GM21515 (cell line): Measurements from ENCODE around the gene ACSF2.

ENCODE experiments used
- ATAC-seq: cut with Tn5 transposase; IDR thresholded peaks from one replicate; pipeline ENCODE4 v1.9.1; 2021; ENCODE audit not compliant: unreplicated experiment

ACSF2 gene

GRCh38 chr17:50437409-50437808 lies 11.4 kb downstream of the ACSF2 start:
- no peak for ATAC-seq

DNA sequence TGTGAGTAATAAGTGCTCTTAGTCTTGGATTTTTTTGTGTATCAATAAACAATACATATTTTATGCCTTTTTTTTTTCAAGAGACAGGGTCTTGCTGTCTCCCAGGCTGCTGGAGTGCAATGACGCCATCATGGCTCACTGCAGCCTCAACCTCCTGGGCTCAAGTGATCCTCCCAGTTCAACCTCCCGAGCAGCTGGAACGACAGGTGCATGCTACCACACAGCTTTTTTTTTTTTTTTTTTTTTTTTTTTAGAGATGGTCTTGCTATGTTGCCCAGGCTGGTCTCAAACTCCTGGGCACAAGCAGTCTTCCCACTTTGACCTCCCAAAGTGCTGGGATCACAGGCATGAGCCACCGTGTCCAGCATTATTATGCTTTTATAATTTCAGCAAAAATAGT lies 13.0 kb downstream of the ACSF2 start:
- no peak for ATAC-seq

GRCh38 chr17:50440172-50440837 lies 14.3 kb downstream of the ACSF2 start:
- no peak for ATAC-seq

GRCh38 chr17:50440838-50441829 lies 15.1 kb downstream of the ACSF2 start:
- ATAC-seq: no peak

- no peak for ATAC-seq
Measured at GRCh38 chr17:50443505-50443974, 17.5 kb downstream of the ACSF2 start.

- no peak for ATAC-seq
Measured at GRCh38 chr17:50444841-50445715, 19.1 kb downstream of the ACSF2 start.

DNA sequence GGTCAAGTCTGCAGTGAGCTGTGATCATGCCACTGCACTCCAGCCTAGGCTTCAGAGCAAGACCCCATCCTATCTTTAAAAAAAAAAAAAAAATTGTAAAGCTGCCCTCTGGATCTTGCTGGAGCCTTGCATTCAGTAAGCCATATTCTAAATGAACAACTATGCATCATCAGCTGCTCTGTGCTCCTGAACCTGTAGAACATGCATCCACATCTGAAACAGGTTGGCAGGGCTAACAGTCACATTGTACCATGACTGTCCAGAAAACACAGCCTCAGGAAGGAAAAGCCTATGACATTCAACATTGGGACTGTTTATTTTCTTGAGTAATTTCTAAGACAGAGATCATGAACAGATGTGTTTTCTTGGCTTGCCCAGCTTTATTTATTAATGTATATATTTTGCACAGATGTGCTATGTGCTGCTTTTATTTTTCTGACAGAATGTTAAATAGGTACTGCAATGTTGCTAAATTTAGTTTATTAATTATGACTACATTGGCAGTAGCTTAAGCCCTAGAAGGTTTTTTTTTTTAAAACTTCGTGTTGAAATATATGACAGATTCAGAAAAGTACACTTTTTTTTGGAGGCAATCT lies 19.8 kb downstream of the ACSF2 start:
- no peak for ATAC-seq

- no peak for ATAC-seq
Measured at GRCh38 chr17:50447870-50448595, 22.0 kb downstream of the ACSF2 start.

DNA sequence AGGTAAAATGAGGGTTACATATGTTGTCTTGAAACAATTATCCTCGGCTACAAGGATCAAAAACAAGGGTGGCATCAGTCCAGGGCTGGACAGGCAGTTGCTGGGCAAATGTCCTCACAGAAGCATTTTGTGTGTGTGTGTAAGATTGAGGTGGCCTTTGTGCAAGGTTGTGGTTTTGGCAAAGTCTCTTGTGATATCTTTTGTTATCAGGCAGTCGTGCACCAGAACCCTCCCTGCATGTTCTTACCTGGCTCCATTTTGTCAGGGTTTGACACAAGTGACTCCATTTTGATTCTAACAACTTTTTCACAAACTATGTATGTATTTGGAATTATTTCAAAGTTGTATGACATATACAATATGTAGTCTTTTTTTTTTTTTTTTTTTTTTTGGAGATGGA lies 22.6 kb downstream of the ACSF2 start:
- no peak for ATAC-seq

DNA sequence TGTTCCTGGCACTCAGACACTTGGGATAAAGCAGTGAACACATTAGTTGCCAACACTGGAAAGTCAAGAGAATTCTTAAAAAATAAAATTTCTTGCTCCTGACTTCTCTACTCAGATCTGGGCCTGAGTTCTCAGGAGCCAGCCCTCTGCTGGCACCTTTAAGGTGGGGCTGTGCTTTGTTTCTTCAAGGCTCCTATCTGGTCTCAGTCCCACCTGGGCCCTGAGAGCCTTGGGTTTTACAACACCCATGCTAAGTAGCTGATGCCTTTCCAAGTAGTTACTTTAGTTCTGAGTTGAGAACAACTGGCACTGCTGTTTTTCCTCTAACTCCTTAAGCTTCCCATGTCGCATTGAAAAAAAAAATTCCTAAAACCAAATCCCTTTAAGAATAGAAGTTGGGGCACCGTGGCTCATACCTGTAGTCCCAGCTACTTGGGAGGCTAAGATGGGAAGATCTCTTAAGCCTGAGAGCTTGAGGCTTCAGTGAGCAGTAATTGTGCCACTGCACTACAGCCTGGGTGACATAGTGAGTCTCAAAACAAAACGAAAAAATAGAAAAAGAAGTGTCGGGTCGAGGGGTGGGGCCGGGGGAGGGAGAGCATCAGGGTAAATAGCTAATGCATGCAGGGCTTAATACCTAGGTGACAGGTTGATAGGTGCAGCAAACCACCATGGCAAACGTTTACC lies 26.1 kb downstream of the ACSF2 start:
- no peak for ATAC-seq

GRCh38 chr17:50452630-50453300 lies 26.7 kb downstream of the ACSF2 start:
- no peak for ATAC-seq

DNA sequence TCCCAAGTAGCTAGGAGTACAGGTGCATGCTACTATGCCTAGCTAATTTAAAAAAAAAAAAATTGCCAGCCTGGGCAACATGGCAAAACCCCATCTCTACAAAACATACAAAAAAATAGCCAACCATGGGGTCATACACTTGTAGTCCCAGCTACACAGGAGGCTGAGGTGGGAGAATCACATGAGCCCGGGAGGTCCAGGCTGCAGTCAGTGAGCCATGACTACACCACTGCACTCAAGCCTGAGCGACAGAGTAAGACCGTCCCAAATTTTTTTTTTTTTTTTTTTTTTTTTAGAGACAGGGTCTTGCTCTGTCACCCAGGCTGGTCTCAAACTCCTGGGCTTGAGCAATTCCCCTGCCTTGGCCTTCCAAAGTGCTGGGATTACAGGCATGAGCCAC lies 27.9 kb downstream of the ACSF2 start:
- no peak for ATAC-seq

- ATAC-seq: no peak
Measured at GRCh38 chr17:50457621-50458020, 31.6 kb downstream of the ACSF2 start.

GRCh38 chr17:50458270-50458669 lies 32.3 kb downstream of the ACSF2 start:
- ATAC-seq: no peak

GRCh38 chr17:50458701-50459676 lies 33.0 kb downstream of the ACSF2 start:
- ATAC-seq: no peak

GRCh38 chr17:50459756-50460155 lies 33.7 kb downstream of the ACSF2 start:
- ATAC-seq: no peak

GRCh38 chr17:50460831-50461526 lies 35.0 kb downstream of the ACSF2 start:
- ATAC-seq: no peak
